Panc1 (cell line): ENCODE measurements around the gene PPHLN1. TPM values are rescaled to one million over a fixed set of nuclear protein-coding genes. Genes with fewer than 3 reads are reported as not detected.

Experiments
- ATAC-seq: fragments of 200-7000 bp; cut with Tn5 transposase; 2 replicates; pipeline ENCODE4 v1.9.1; 2020; ENCODE audit warnings: mild to moderate bottlenecking, moderate library complexity
- BruUV-seq: library from RNA; stranded (reverse); fragments of 400-500 nt; replicated peaks from 2 replicates; lab custom pipeline; 2021; lab: Mats Ljungman, UMichigan
- CTCF ChIA-PET: fragments of 300-600 bp; sonication (Branson Sonifier 250); formaldehyde crosslinking; loops from one replicate; lab custom pipeline; 2022; ENCODE audit warnings: antibody characterized with exemption; lab: Charles Lee
- POLR2A ChIA-PET: fragments of 300-600 bp; sonication (Branson Sonifier 250); formaldehyde crosslinking; loops from one replicate; lab custom pipeline; 2022; ENCODE audit warnings: antibody characterized with exemption; lab: Charles Lee
- DNase-seq: peaks from one replicate; pipeline ENCODE4 v3.0.0-alpha.2; 2010; ENCODE audit warnings: low read depth, low spot score
- H3K27ac ChIP-seq: 2 replicates; pipeline ENCODE4 v1.5.1; 2011; ENCODE audit warnings: mild to moderate bottlenecking, low read length, inconsistent platforms
- H3K27me3 ChIP-seq: fragments of 200-500 bp; sonication (Bioruptor generic); 2 replicates; pipeline ENCODE4 v1.6.0; 2014; ENCODE audit warnings: low read length, inconsistent platforms; ENCODE audit not compliant: control insufficient read depth, insufficient read depth
- H3K36me3 ChIP-seq: fragments of 200-500 bp; sonication (Bioruptor generic); 2 replicates; pipeline ENCODE4 v1.5.1; 2014; ENCODE audit warnings: inconsistent platforms, mild to moderate bottlenecking, low read length, moderate library complexity; ENCODE audit not compliant: control insufficient read depth, insufficient read depth
- H3K4me1 ChIP-seq: 2 replicates; pipeline ENCODE4 v1.5.1; 2011; ENCODE audit warnings: inconsistent platforms, mild to moderate bottlenecking, low read length, moderate library complexity; ENCODE audit not compliant: control insufficient read depth, insufficient read depth
- H3K4me3 ChIP-seq, 2 experiments: 2 replicates each; pipeline ENCODE4 v1.5.1; 2011 to 2012; ENCODE audit warnings: low read depth in 2 of 2, low read length in 2 of 2, mild to moderate bottlenecking in 2 of 2, inconsistent platforms in 1 of 2, moderate library complexity in 1 of 2
- H3K9me3 ChIP-seq: fragments of 200-500 bp; sonication (Bioruptor generic); 2 replicates; pipeline ENCODE4 v1.5.1; 2014; ENCODE audit warnings: low read depth, mild to moderate bottlenecking, inconsistent platforms, low read length, moderate library complexity; ENCODE audit not compliant: control insufficient read depth, insufficient read depth
- CTCF ChIP-seq: fragments of 450-650 bp; IDR thresholded peaks from 2 replicates; pipeline ENCODE4 v1.5.1; 2017; ENCODE audit warnings: mild to moderate bottlenecking
- POLR2AphosphoS5 ChIP-seq: IDR thresholded peaks from 2 replicates; pipeline ENCODE4 v1.6.1; 2012; ENCODE audit warnings: mild to moderate bottlenecking, low read depth, low read length, moderate library complexity
- REST ChIP-seq, 2 experiments: IDR thresholded peaks; 2 replicates each; pipeline ENCODE4 v1.6.1; 2011 to 2012; ENCODE audit warnings: low read depth in 2 of 2, control low read depth in 1 of 2, low read length in 1 of 2, mild to moderate bottlenecking in 1 of 2, moderate library complexity in 1 of 2; ENCODE audit not compliant: insufficient read depth in 1 of 2
- SIN3A ChIP-seq: IDR thresholded peaks from 2 replicates; pipeline ENCODE4 v1.6.1; 2012; ENCODE audit warnings: low read depth, mild to moderate bottlenecking, low read length, moderate library complexity, borderline replicate concordance; ENCODE audit not compliant: insufficient read depth
- TCF7L2 ChIP-seq: IDR thresholded peaks from 2 replicates; pipeline ENCODE4 v1.6.1; 2011; ENCODE audit warnings: mild to moderate bottlenecking, low read depth, low read length, inconsistent platforms
- in situ Hi-C: cut with HindIII; loops from 2 replicates; pipeline ENCODE4 v1.10.0; 2016; ENCODE audit warnings: low sequenced_read_pairs, low pct_unique_long_range_greater_than_20kb
- intact Hi-C: fragments of 100-400 bp; cut with micrococcal nuclease; formaldehyde crosslinking; loops from one replicate; pipeline ENCODE4 v1.10.0; 2022; ENCODE audit not compliant: unreplicated experiment
- total RNA-seq: library from RNA; stranded (reverse); gene quantifications from one replicate; pipeline ENCODE4 v1.2.1, GENCODE V29; 2021; ENCODE audit not compliant: unreplicated experiment

Gene PPHLN1
- total RNA-seq, 1 experiment from 2014 or later, result 56.5 TPM

- ChIA-PET POLR2A (interaction anchor here (0.6 kb wide), 1 partner anchor 980 kb away, joined by 3 read pairs; no protein-coding TSS in a partner anchor), CTCF (no interaction called here)
- ATAC-seq, result no peak
- TF ChIP-seq POLR2AphosphoS5 (no peak), TCF7L2 (no peak), CTCF (no peak), SIN3A (no peak), REST (IDR thresholded peaks at IDR 0.05; ENCODE audit: insufficient read depth in 1 of 2, low read depth in 2 of 2, low read length in 1 of 2) (no peak)
- BruUV-seq, result no TSS peak
- no peak overlapping the region for H3K27ac ChIP-seq
- H3K27me3 ChIP-seq, result peaks cover 9% of the 10 kb centered on the region; the same call in 1 of the 2 replicates
- no peaks in the 10 kb centered on the region for H3K4me1 ChIP-seq
- DNase-seq, result no peak
- H3K4me3 ChIP-seq, result no peak overlapping the region
- in situ Hi-C loops (no loop called here), intact Hi-C loops (no loop called here)
- no peaks in the 10 kb centered on the region for H3K9me3 ChIP-seq
- H3K36me3 ChIP-seq, result no peaks in the 10 kb centered on the region
Measured at GRCh38 chr12:42284876-42285275, 41.1 kb upstream of the PPHLN1 start.

- DNase-seq (no peak), ATAC-seq (no peak)
- TF ChIP-seq CTCF (no peak), REST (IDR thresholded peaks at IDR 0.05; ENCODE audit: insufficient read depth in 1 of 2, low read depth in 2 of 2, low read length in 1 of 2) (no peak), TCF7L2 (no peak)
- intact Hi-C loops (no loop called here), in situ Hi-C loops (no loop called here)
- Histone ChIP-seq H3K36me3 (no peaks in the 10 kb centered on the region), H3K27me3 (peaks cover 7% of the 10 kb centered on the region; the same call in 1 of the 2 replicates), H3K4me1 (no peaks in the 10 kb centered on the region), H3K9me3 (no peaks in the 10 kb centered on the region), H3K4me3 (no peak overlapping the region), H3K27ac (no peak overlapping the region)
- no TSS peak for BruUV-seq
- ChIA-PET CTCF (no interaction called here), POLR2A (interaction anchor here (0.6 kb wide), 1 partner anchor 980 kb away, joined by 3 read pairs; no protein-coding TSS in a partner anchor)
Measured at GRCh38 chr12:42285431-42285830, 40.5 kb upstream of the PPHLN1 start.
